ENCODE results near the gene ACSS1.

DNA sequence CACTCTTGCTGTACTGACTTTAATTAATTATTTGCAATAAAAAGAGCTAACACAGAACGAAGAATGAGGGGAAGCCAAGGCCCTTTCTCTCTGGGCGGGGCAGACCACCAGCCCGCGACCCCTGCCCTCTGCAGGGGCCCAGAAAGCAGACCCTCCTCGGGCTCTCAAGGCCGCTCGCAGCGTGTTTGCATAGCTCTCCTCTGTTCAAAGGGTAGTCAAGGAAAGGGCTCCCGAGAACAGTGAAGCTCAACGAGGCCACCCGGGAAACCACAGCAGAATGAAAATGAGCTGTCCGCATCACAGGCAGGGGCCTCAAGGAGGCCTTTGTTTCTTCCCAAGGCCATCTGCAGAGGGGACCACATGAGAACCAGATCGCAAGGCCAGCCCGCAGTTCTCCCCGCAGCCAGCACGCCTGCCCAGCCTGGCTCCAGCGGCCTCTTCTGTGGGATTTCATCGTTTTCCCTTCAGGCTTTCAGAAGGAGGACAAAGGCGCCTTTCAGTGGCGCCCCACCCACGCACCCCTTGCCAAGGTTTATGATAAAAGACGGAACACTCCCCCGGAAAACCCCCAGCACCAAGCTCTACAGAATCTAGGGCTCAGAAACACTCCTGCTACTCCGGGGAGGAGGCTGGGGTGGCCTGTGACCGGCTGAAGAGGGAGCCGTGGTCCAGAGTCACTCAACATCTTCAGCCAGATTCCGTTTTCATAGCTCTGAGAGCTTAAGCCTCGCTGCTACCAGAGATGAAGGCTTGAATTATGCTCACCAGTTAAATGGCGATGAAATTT lies 25.3 kb downstream of the ACSS1 start:
- no peak for TF ChIP-seq JUNB (IDR thresholded peaks at IDR 0.05; ENCODE audit: unreplicated experiment)
- no peak for TF ChIP-seq EZH2 (IDR thresholded peaks at IDR 0.05; ENCODE audit: low read depth, unreplicated experiment)
- TF ChIP-seq, protein P1, sequence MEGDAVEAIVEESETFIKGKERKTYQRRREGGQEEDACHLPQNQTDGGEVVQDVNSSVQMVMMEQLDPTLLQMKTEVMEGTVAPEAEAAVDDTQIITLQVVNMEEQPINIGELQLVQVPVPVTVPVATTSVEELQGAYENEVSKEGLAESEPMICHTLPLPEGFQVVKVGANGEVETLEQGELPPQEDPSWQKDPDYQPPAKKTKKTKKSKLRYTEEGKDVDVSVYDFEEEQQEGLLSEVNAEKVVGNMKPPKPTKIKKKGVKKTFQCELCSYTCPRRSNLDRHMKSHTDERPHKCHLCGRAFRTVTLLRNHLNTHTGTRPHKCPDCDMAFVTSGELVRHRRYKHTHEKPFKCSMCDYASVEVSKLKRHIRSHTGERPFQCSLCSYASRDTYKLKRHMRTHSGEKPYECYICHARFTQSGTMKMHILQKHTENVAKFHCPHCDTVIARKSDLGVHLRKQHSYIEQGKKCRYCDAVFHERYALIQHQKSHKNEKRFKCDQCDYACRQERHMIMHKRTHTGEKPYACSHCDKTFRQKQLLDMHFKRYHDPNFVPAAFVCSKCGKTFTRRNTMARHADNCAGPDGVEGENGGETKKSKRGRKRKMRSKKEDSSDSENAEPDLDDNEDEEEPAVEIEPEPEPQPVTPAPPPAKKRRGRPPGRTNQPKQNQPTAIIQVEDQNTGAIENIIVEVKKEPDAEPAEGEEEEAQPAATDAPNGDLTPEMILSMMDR (conservative IDR thresholded peaks at IDR 0.05; ENCODE audit: low read depth in 2 of 2) = no peak
- TF ChIP-seq ETS1 (IDR thresholded peaks at IDR 0.05) = no peak
- TF ChIP-seq CREB1 (CRISPR knock-in tag; IDR thresholded peaks at IDR 0.05; ENCODE audit: low read depth) = no peak
- no peak for TF ChIP-seq POLR2AphosphoS5 (IDR thresholded peaks at IDR 0.05; ENCODE audit: low read depth)
- TF ChIP-seq, protein P2, sequence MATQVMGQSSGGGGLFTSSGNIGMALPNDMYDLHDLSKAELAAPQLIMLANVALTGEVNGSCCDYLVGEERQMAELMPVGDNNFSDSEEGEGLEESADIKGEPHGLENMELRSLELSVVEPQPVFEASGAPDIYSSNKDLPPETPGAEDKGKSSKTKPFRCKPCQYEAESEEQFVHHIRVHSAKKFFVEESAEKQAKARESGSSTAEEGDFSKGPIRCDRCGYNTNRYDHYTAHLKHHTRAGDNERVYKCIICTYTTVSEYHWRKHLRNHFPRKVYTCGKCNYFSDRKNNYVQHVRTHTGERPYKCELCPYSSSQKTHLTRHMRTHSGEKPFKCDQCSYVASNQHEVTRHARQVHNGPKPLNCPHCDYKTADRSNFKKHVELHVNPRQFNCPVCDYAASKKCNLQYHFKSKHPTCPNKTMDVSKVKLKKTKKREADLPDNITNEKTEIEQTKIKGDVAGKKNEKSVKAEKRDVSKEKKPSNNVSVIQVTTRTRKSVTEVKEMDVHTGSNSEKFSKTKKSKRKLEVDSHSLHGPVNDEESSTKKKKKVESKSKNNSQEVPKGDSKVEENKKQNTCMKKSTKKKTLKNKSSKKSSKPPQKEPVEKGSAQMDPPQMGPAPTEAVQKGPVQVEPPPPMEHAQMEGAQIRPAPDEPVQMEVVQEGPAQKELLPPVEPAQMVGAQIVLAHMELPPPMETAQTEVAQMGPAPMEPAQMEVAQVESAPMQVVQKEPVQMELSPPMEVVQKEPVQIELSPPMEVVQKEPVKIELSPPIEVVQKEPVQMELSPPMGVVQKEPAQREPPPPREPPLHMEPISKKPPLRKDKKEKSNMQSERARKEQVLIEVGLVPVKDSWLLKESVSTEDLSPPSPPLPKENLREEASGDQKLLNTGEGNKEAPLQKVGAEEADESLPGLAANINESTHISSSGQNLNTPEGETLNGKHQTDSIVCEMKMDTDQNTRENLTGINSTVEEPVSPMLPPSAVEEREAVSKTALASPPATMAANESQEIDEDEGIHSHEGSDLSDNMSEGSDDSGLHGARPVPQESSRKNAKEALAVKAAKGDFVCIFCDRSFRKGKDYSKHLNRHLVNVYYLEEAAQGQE (IDR thresholded peaks at IDR 0.05; ENCODE audit: unreplicated experiment) = no peak
- no peak for TF ChIP-seq EZH2phosphoT487 (IDR thresholded peaks at IDR 0.05; ENCODE audit: unreplicated experiment)
- TF ChIP-seq NANOG (IDR thresholded peaks at IDR 0.05; ENCODE audit: borderline replicate concordance) = no peak
- TF ChIP-seq STAT1 (IDR thresholded peaks at IDR 0.05; ENCODE audit: unreplicated experiment) = no peak
- TF ChIP-seq ZNF331 (CRISPR knock-in tag; IDR thresholded peaks at IDR 0.05; ENCODE audit: low read depth) = no peak
